Right atrium auricular region (tissue), 2 donors: ENCODE data around the gene PROKR2. TPM values are rescaled to one million over a fixed set of nuclear protein-coding genes. Genes with fewer than 3 reads are reported as not detected.

Experiments used
- DNase-seq: peaks from one replicate; pipeline ENCODE4 v3.0.0-alpha.2; 2019; ENCODE audit warnings: low spot score
- H3K27ac ChIP-seq, 2 donors: fragments of 200-600 bp; sonication (generic); 1 replicate in 1 of 2; 2 replicates in 1 of 2; pipeline ENCODE4 v1.5.1; 2016 to 2019
- H3K27me3 ChIP-seq, 2 donors: fragments of 200-600 bp; sonication (generic); one replicate each; pipeline versions ENCODE4 v1.5.1 to v1.6.0; 2017 to 2019
- H3K36me3 ChIP-seq: fragments of 200-600 bp; sonication (generic); one replicate; pipeline ENCODE4 v1.5.1; 2016
- H3K4me1 ChIP-seq, 2 donors: fragments of 200-600 bp; sonication (generic); one replicate each; pipeline versions ENCODE4 v1.5.1 to v1.6.0; 2017 to 2019
- H3K4me3 ChIP-seq, 2 donors: fragments of 200-600 bp; sonication (generic); 1 replicate in 1 of 2; 2 replicates in 1 of 2; pipeline ENCODE4 v1.5.1; 2017 to 2019; ENCODE audit warnings: mild to moderate bottlenecking in 1 of 2, moderate library complexity in 1 of 2
- H3K9me3 ChIP-seq, 2 donors: fragments of 200-600 bp; sonication (generic); one replicate each; pipeline ENCODE4 v1.5.1; 2019
- CTCF ChIP-seq, 2 donors: fragments of 200-600 bp; sonication (generic); IDR thresholded peaks; one replicate each; pipeline ENCODE4 v1.5.1; 2019; ENCODE audit warnings: antibody characterized with exemption in 2 of 2
- total RNA-seq, 2 donors: library from RNA; depleted of rRNA; stranded (reverse); fragments of >200 nt; gene quantifications; one replicate each; pipeline ENCODE4 v1.1.0, GENCODE V29; 2016

The PROKR2 gene
- total RNA-seq, 2 donors from 2014 or later = not detected

- Histone ChIP-seq H3K27me3 (no peaks in the 10 kb centered on the region), H3K9me3 (peaks cover 0 to 6% of the 10 kb centered on the region in 2 donors), H3K4me1 (no peaks in the 10 kb centered on the region), H3K36me3 (no peaks in the 10 kb centered on the region), H3K27ac (no peak overlapping the region), H3K4me3 (no peak overlapping the region)
- no peak for TF ChIP-seq CTCF (IDR thresholded peaks at IDR 0.05)
- no peak for DNase-seq
These were observed 41.2 kb upstream of the PROKR2 start for GRCh38 chr20:5357946-5358345.

GRCh38 chr20:5356941-5357340, 40.2 kb upstream of the PROKR2 start:
- Histone ChIP-seq H3K36me3 (no peaks in the 10 kb centered on the region), H3K27me3 (no peaks in the 10 kb centered on the region), H3K4me3 (no peak overlapping the region), H3K4me1 (no peaks in the 10 kb centered on the region), H3K27ac (no peak overlapping the region), H3K9me3 (peaks cover 0 to 6% of the 10 kb centered on the region in 2 donors)
- no peak for TF ChIP-seq CTCF (IDR thresholded peaks at IDR 0.05)
- DNase-seq = no peak

- H3K27ac ChIP-seq = no peak overlapping the region
- TF ChIP-seq CTCF (IDR thresholded peaks at IDR 0.05) = no peak
- H3K27me3 ChIP-seq = no peaks in the 10 kb centered on the region
- no peaks in the 10 kb centered on the region for H3K36me3 ChIP-seq
- DNase-seq = no peak
- peaks cover 0 to 6% of the 10 kb centered on the region in 2 donors for H3K9me3 ChIP-seq
- no peak overlapping the region for H3K4me3 ChIP-seq
- no peaks in the 10 kb centered on the region for H3K4me1 ChIP-seq
These were observed 38.1 kb upstream of the PROKR2 start for GRCh38 chr20:5354901-5355300.

GRCh38 chr20:5353624-5354496, 37.1 kb upstream of the PROKR2 start:
- Histone ChIP-seq H3K36me3 (no peaks in the 10 kb centered on the region), H3K4me1 (no peaks in the 10 kb centered on the region), H3K4me3 (no peak overlapping the region), H3K27ac (no peak overlapping the region), H3K9me3 (no peaks in the 10 kb centered on the region), H3K27me3 (no peaks in the 10 kb centered on the region)
- TF ChIP-seq CTCF (IDR thresholded peaks at IDR 0.05) = no peak
- no peak for DNase-seq

GRCh38 chr20:5349448-5349847, 32.7 kb upstream of the PROKR2 start:
- H3K36me3 ChIP-seq = no peaks in the 10 kb centered on the region
- H3K4me3 ChIP-seq = no peak overlapping the region
- no peak overlapping the region for H3K27ac ChIP-seq
- no peaks in the 10 kb centered on the region for H3K27me3 ChIP-seq
- TF ChIP-seq CTCF (IDR thresholded peaks at IDR 0.05) = no peak
- H3K9me3 ChIP-seq = no peaks in the 10 kb centered on the region
- H3K4me1 ChIP-seq = no peaks in the 10 kb centered on the region
- no peak for DNase-seq
